Cardiac muscle cell (in vitro differentiated cells and primary cell): Measurements from ENCODE around the gene SCARB1. TPM values are rescaled to one million over a fixed set of nuclear protein-coding genes. Genes with fewer than 3 reads are reported as not detected.

Experiments used
- DNase-seq, 2 donors: peaks; one replicate each; pipeline versions ENCODE4 v3.0.0 to v3.0.0-alpha.2; 2010 to 2017; ENCODE audit warnings: low read depth in 1 of 2, low spot score in 1 of 2
- H3K27ac ChIP-seq: fragments of 200-600 bp; sonication (generic); 2 replicates; pipeline ENCODE4 v1.5.1; 2016
- H3K27me3 ChIP-seq: fragments of 200-600 bp; sonication (generic); 2 replicates; pipeline ENCODE4 v1.6.0; 2016; ENCODE audit warnings: control low read depth
- H3K36me3 ChIP-seq: fragments of 200-600 bp; sonication (generic); 2 replicates; pipeline ENCODE4 v1.5.1; 2016; ENCODE audit warnings: control low read depth
- H3K4me1 ChIP-seq: fragments of 200-600 bp; sonication (generic); 2 replicates; pipeline ENCODE4 v1.8.1; 2017; ENCODE audit warnings: low read depth, mild to moderate bottlenecking, mixed run types
- H3K4me3 ChIP-seq: fragments of 200-600 bp; sonication (generic); 2 replicates; pipeline ENCODE4 v1.5.1; 2016; ENCODE audit warnings: mild to moderate bottlenecking
- H3K9me3 ChIP-seq: fragments of 200-600 bp; sonication (generic); 2 replicates; pipeline ENCODE4 v1.5.1; 2017; ENCODE audit warnings: low read depth, mild to moderate bottlenecking, control low read depth
- CTCF ChIP-seq: IDR thresholded peaks from 2 replicates; pipeline ENCODE4 v1.5.1; 2012; ENCODE audit warnings: low read depth, mild to moderate bottlenecking, low read length
- polyA plus RNA-seq: library from polyadenylated mRNA; unstranded; fragments of >200 nt; fragmentation: Nextera tagmentation; extraction: Ambion mirVana; gene quantifications from 2 replicates; pipeline ENCODE4 v1.2.1, GENCODE V29; 2016
- total RNA-seq: library from RNA; depleted of rRNA; stranded (reverse); fragments of >200 nt; gene quantifications from 2 replicates; pipeline ENCODE4 v1.2.3, GENCODE V29; 2016

SCARB1 gene
- total and polyA plus RNA-seq, 2 experiments from 2014 or later, result 37.7 to 42.5 TPM

DNA sequence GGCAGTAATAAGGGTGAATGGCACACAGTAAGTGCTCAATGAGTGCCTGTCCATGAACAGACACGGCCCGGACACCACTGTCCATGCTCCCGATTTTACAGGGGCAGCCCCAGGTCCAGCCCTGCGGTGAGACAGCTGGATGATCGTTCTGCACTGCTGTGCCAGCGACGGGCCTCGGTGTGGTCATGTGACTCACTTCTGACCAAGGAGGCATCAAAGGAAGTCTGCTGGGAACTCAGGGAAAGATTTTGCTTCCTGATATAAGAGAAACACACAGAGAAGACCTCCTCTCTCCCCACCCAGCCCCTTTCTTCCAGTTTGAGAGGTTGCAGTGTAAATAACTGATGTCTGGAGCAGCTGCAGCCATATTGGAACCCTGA is 126.6 kb downstream of the SCARB1 start:
- no peak overlapping the region for H3K4me3 ChIP-seq
- H3K36me3 ChIP-seq, result no peaks in the 10 kb centered on the region
- H3K27me3 ChIP-seq, result no peaks in the 10 kb centered on the region
- no peak overlapping the region for H3K27ac ChIP-seq
- peaks cover 7% of the 10 kb centered on the region for H3K4me1 ChIP-seq
- no peak for TF ChIP-seq CTCF
- no peak for DNase-seq
- H3K9me3 ChIP-seq, result no peaks in the 10 kb centered on the region

DNA sequence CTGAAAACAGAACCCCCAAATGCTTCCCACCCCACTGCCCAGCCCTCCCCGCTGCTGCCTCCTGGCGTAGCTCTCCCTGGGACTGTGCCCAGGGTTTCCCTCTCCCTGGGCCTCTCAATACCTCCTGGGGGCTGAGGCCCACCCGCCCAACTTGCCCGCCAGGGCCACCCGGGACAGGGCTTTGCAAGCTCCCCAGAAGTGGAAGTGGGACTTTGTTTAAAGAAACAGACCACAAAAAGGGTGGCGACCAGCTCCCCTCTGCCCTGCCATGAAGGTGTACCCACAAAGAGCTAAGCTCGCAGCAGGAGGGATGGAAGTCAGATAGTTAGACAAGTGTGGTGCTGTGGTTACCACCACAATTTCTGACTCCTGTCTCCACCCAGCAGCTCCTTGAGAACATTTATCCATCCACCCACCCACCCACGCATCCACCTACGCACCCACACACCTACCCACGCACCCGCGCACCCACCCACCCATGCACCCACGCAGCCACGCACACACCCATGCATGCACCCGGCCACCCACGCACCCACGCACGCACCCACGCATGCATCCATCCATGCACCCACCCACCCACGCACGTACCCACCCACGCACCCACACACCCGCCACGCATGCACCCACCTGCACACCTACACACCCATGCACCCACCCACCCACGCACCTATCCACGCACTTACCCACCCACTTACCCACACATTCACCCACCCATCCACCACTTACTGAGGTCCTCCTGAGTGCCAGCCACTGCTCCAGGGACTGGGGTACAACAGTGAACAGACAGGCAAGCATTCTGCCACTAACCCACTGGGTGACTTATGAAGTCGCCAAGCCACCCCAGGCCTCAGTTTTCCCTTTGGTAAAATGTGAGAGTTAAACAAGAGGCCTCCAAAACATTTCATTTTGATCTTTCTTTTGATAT is 127.3 kb downstream of the SCARB1 start:
- DNase-seq, result no peak
- TF ChIP-seq CTCF, result no peak
- H3K27me3 ChIP-seq, result no peaks in the 10 kb centered on the region
- H3K4me1 ChIP-seq, result peaks cover 7% of the 10 kb centered on the region
- H3K36me3 ChIP-seq, result no peaks in the 10 kb centered on the region
- H3K9me3 ChIP-seq, result no peaks in the 10 kb centered on the region
- no peak overlapping the region for H3K4me3 ChIP-seq
- no peak overlapping the region for H3K27ac ChIP-seq

DNA sequence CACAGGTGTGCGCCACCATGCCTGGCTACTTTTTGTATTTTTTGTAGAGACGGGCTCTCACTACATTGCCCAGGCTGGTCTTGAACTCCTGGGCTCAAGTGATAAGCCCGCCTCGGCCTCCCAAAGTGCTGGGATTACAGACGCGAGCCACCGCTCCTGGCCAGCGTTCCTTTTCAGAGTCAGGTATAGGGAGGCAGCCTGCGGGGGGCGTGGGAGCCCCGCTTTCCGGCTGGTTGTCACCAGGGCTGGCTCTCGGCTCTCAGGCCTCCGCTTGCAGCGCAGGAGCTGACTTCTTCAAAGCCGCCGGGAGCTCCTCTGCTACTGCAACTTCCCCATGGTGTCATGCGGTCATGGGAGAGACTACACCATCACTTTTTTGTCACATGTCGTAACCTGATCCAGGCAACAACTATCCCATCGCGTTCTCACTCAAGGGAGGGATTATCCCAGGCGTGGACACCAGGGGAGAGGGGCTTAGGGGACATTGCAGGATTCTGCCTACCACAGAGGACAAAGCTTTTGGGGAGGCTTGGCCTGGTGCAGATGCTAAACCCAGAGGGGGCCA is 129.4 kb downstream of the SCARB1 start:
- peak overlapping the region; percentile 73 for H3K27ac ChIP-seq
- no peaks in the 10 kb centered on the region for H3K36me3 ChIP-seq
- DNase-seq, result peak in 1 of 2 donors; percentile 74
- H3K27me3 ChIP-seq, result no peaks in the 10 kb centered on the region
- no peaks in the 10 kb centered on the region for H3K9me3 ChIP-seq
- TF ChIP-seq CTCF, result no peak
- H3K4me1 ChIP-seq, result peaks cover 7% of the 10 kb centered on the region
- H3K4me3 ChIP-seq, result no peak overlapping the region

- peaks cover 7% of the 10 kb centered on the region for H3K4me1 ChIP-seq
- H3K9me3 ChIP-seq, result no peaks in the 10 kb centered on the region
- no peaks in the 10 kb centered on the region for H3K27me3 ChIP-seq
- H3K36me3 ChIP-seq, result no peaks in the 10 kb centered on the region
- TF ChIP-seq CTCF, result no peak
- no peak for DNase-seq
- peak overlapping the region; percentile 63 for H3K27ac ChIP-seq
- no peak overlapping the region for H3K4me3 ChIP-seq
Measured at GRCh38 chr12:124733086-124733485, 130.6 kb downstream of the SCARB1 start.

GRCh38 chr12:124732275-124733075 is 131.2 kb downstream of the SCARB1 start:
- Histone ChIP-seq H3K36me3 (no peaks in the 10 kb centered on the region), H3K4me1 (peaks cover 7% of the 10 kb centered on the region), H3K9me3 (no peaks in the 10 kb centered on the region), H3K27ac (peak overlapping the region; percentile 63), H3K4me3 (no peak overlapping the region), H3K27me3 (no peaks in the 10 kb centered on the region)
- DNase-seq, result peak; percentile 23 to 75
- no peak for TF ChIP-seq CTCF
